H9 (cell line): ENCODE measurements around the gene C9orf43. TPM values are rescaled to one million over a fixed set of nuclear protein-coding genes. Genes with fewer than 3 reads are reported as not detected.

Experiments
- DNase-seq: peaks from one replicate; pipeline ENCODE4 v3.0.0-alpha.2; 2017
- H2AFZ ChIP-seq: one replicate; pipeline ENCODE4 v1.6.1; 2013; ENCODE audit warnings: mild to moderate bottlenecking, low read length, control low read depth, moderate library complexity
- H2AK5ac ChIP-seq: 2 replicates; pipeline ENCODE4 v1.6.1; 2013; ENCODE audit warnings: low read length, control low read depth, mixed read lengths; ENCODE audit not compliant: insufficient read length
- H2BK120ac ChIP-seq: one replicate; pipeline ENCODE4 v1.6.1; 2013; ENCODE audit warnings: low read depth, mild to moderate bottlenecking, low read length, control low read depth, inconsistent platforms; ENCODE audit not compliant: poor library complexity, severe bottlenecking
- H2BK12ac ChIP-seq: 2 replicates; pipeline ENCODE4 v1.6.1; 2013; ENCODE audit warnings: low read length, control low read depth, mixed read lengths, low read depth; ENCODE audit not compliant: insufficient read length
- H2BK15ac ChIP-seq: 2 replicates; pipeline ENCODE4 v1.6.1; 2013; ENCODE audit warnings: low read depth, low read length, control low read depth
- H2BK20ac ChIP-seq: one replicate; pipeline ENCODE4 v1.6.1; 2013; ENCODE audit warnings: low read depth, mild to moderate bottlenecking, low read length, control low read depth, inconsistent platforms; ENCODE audit not compliant: poor library complexity, severe bottlenecking
- H2BK5ac ChIP-seq: 2 replicates; pipeline ENCODE4 v1.6.1; 2013; ENCODE audit warnings: low read length, control low read depth, mixed read lengths; ENCODE audit not compliant: insufficient read length
- H3K14ac ChIP-seq: 2 replicates; pipeline ENCODE4 v1.6.1; 2013; ENCODE audit warnings: low read length, control low read depth; ENCODE audit not compliant: insufficient read depth
- H3K18ac ChIP-seq: 2 replicates; pipeline ENCODE4 v1.6.1; 2013; ENCODE audit warnings: low read depth, mild to moderate bottlenecking, mixed read lengths, low read length, control low read depth; ENCODE audit not compliant: insufficient read length
- H3K23ac ChIP-seq: 2 replicates; pipeline ENCODE4 v1.6.1; 2013; ENCODE audit warnings: low read length, control low read depth, mixed read lengths, low read depth; ENCODE audit not compliant: insufficient read length
- H3K23me2 ChIP-seq: 2 replicates; pipeline ENCODE4 v1.6.1; 2013; ENCODE audit warnings: low read depth, mild to moderate bottlenecking, mixed read lengths, low read length, control low read depth; ENCODE audit not compliant: insufficient read length, poor library complexity, severe bottlenecking
- H3K27ac ChIP-seq: 2 replicates; pipeline ENCODE4 v1.5.1; 2013; ENCODE audit warnings: low read length, control low read depth, mixed read lengths, low read depth; ENCODE audit not compliant: insufficient read length
- H3K27me3 ChIP-seq: 2 replicates; pipeline ENCODE4 v1.6.1; 2013; ENCODE audit warnings: low read length, control low read depth, inconsistent platforms; ENCODE audit not compliant: insufficient read depth
- H3K4ac ChIP-seq: 2 replicates; pipeline ENCODE4 v1.6.1; 2013; ENCODE audit warnings: low read depth, mild to moderate bottlenecking, control low read depth, inconsistent platforms, low read length, moderate library complexity
- H3K4me1 ChIP-seq: 2 replicates; pipeline ENCODE4 v1.6.1; 2013; ENCODE audit warnings: low read length, control low read depth, inconsistent platforms; ENCODE audit not compliant: insufficient read depth
- H3K4me2 ChIP-seq: 2 replicates; pipeline ENCODE4 v1.6.1; 2013; ENCODE audit warnings: low read length, control low read depth, mixed read lengths; ENCODE audit not compliant: insufficient read length, insufficient read depth
- H3K56ac ChIP-seq: 2 replicates; pipeline ENCODE4 v1.6.1; 2013; ENCODE audit warnings: low read depth, mild to moderate bottlenecking, mixed read lengths, low read length, control low read depth; ENCODE audit not compliant: insufficient read length
- H3K79me1 ChIP-seq: 2 replicates; pipeline ENCODE4 v1.6.1; 2013; ENCODE audit warnings: low read depth, mild to moderate bottlenecking, moderate library complexity, low read length, control low read depth, inconsistent platforms; ENCODE audit not compliant: insufficient read depth, poor library complexity, severe bottlenecking
- H3K79me2 ChIP-seq: 2 replicates; pipeline ENCODE4 v1.6.1; 2013; ENCODE audit warnings: low read length, control low read depth, inconsistent platforms; ENCODE audit not compliant: insufficient read depth
- H3K9ac ChIP-seq: 2 replicates; pipeline ENCODE4 v1.6.1; 2013; ENCODE audit warnings: low read length, control low read depth, mixed read lengths; ENCODE audit not compliant: insufficient read length; ENCODE audit errors: extremely low read depth
- H3K9me3 ChIP-seq: one replicate; pipeline ENCODE4 v1.6.1; 2013; ENCODE audit warnings: low read depth, low read length, inconsistent platforms; ENCODE audit not compliant: control insufficient read depth
- H3T11ph ChIP-seq: one replicate; pipeline ENCODE4 v1.6.1; 2013; ENCODE audit warnings: mild to moderate bottlenecking, low read length, control low read depth, inconsistent platforms
- H4K20me1 ChIP-seq: one replicate; pipeline ENCODE4 v1.6.1; 2013; ENCODE audit not compliant: control insufficient read depth, insufficient read length, insufficient read depth
- H4K5ac ChIP-seq: 2 replicates; pipeline ENCODE4 v1.6.1; 2013; ENCODE audit warnings: low read depth, mild to moderate bottlenecking, mixed read lengths, low read length, control low read depth; ENCODE audit not compliant: insufficient read length
- H4K8ac ChIP-seq: replicated peaks from 2 replicates; pipeline ENCODE4 v1.6.1; 2013; ENCODE audit warnings: low read length, control low read depth, mixed read lengths, low read depth; ENCODE audit not compliant: insufficient read length
- H4K91ac ChIP-seq: 2 replicates; pipeline ENCODE4 v1.6.1; 2013; ENCODE audit warnings: low read depth, mild to moderate bottlenecking, moderate library complexity, mixed read lengths, low read length, control low read depth; ENCODE audit not compliant: insufficient read length
- H3K27ac Mint-ChIP-seq, 3 experiments: 2 replicates in 2 of 3; 3 replicates in 1 of 3; pipeline ENCODE4 v1.8.0; 2020 to 2021; ENCODE audit warnings: mixed read lengths in 3 of 3, mild to moderate bottlenecking in 1 of 3, moderate library complexity in 1 of 3
- H3K27me3 Mint-ChIP-seq: 2 replicates; pipeline ENCODE4 v1.8.0; 2021; ENCODE audit warnings: low read depth, mild to moderate bottlenecking, moderate library complexity, mixed read lengths
- H3K36me3 Mint-ChIP-seq, 3 experiments: 2 replicates in 2 of 3; 3 replicates in 1 of 3; pipeline ENCODE4 v1.8.0; 2020 to 2021; ENCODE audit warnings: low read depth in 3 of 3, mixed read lengths in 3 of 3; ENCODE audit not compliant: insufficient read depth in 1 of 3
- H3K4me1 Mint-ChIP-seq, 2 experiments: 2 replicates each; pipeline ENCODE4 v1.8.0; 2020; ENCODE audit warnings: mixed read lengths in 2 of 2
- H3K4me3 Mint-ChIP-seq, 2 experiments: 2 replicates in 1 of 2; 3 replicates in 1 of 2; pipeline ENCODE4 v1.8.0; 2020 to 2021; ENCODE audit warnings: mild to moderate bottlenecking in 2 of 2, mixed read lengths in 2 of 2, moderate library complexity in 1 of 2
- H3K9me3 Mint-ChIP-seq, 2 experiments: 2 replicates in 1 of 2; 3 replicates in 1 of 2; pipeline ENCODE4 v1.8.0; 2020; ENCODE audit warnings: mild to moderate bottlenecking in 2 of 2, mixed read lengths in 2 of 2, moderate library complexity in 1 of 2
- CTCF ChIP-seq: fragments of 200-600 bp; sonication (generic); conservative IDR thresholded peaks from 3 replicates; pipeline ENCODE4 v1.8.0; 2021; ENCODE audit warnings: antibody characterized with exemption, mild to moderate bottlenecking
- WGBS: extraction: QIAGEN DNeasy Blood & Tissue Kit; methylation state at CpG from one replicate; pipeline ENCODE4 v1.1.7; 2013; ENCODE audit warnings: missing lambda C conversion rate, low lambda C conversion rate, mixed read lengths; ENCODE audit not compliant: insufficient read length; ENCODE audit errors: extremely low coverage; 5-methylcytosine and 5-hydroxymethylcytosine counted together
- total RNA-seq: library from RNA; stranded (reverse); gene quantifications from 2 replicates; pipeline ENCODE4 v1.2.1, GENCODE V29; 2021

C9orf43 gene
- total RNA-seq, 1 experiment from 2014 or later: 0.57 TPM

DNA sequence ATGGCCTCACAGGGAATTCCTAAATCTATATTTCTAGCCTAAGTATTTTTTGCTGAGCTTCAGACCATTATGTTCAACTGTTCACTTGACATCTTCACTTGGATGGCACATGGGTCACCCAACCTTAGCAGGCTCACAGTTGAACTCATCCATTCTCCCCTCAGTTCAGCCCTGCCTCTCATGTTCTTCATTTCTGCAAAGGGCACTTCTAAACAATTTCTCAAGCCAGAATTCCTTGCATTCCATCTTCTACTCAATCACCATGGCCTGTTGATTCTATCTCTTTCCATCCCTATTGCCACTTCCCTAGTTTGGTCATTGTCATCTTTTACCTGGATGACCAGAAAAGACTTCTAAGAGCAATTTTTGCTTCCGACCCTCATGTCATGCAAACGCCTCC is 45.7 kb downstream of the C9orf43 start:
- Histone ChIP-seq H4K91ac (no peak overlapping the region), H2BK5ac (no peak overlapping the region), H3T11ph (no peak overlapping the region), H2BK12ac (no peak overlapping the region), H2BK20ac (no peak overlapping the region), H4K20me1 (no peaks in the 10 kb centered on the region), H3K4ac (no peak overlapping the region), H3K9me3 (no peaks in the 10 kb centered on the region), H3K27me3 (no peaks in the 10 kb centered on the region), H2AK5ac (no peak overlapping the region), H3K23me2 (no peaks in the 10 kb centered on the region), H4K8ac (no peak overlapping the region), H2BK15ac (no peak overlapping the region), H2BK120ac (no peak overlapping the region), H3K9ac (no peak overlapping the region), H3K79me1 (no peaks in the 10 kb centered on the region), H2AFZ (no peak overlapping the region), H3K23ac (no peak overlapping the region), H3K56ac (no peak overlapping the region), H3K14ac (no peak overlapping the region), H3K4me1 (no peaks in the 10 kb centered on the region; the same call in 1 of the 2 replicates), H3K27ac (no peak overlapping the region), H3K79me2 (no peaks in the 10 kb centered on the region), H3K18ac (no peak overlapping the region), H4K5ac (no peak overlapping the region), H3K4me2 (no peak overlapping the region)
- H3K27ac Mint-ChIP-seq: peak overlapping the region in 2 of 3 experiments; percentile 6 to 14; a peak in 2 of 7 replicates
- H3K4me3 Mint-ChIP-seq: no peak overlapping the region
- peaks cover 17 to 20% of the 10 kb centered on the region in 2 experiments for H3K4me1 Mint-ChIP-seq
- H3K36me3 Mint-ChIP-seq: no peaks in the 10 kb centered on the region
- no CpG with 5 or more reads among the region's 2 CpGs for WGBS
- DNase-seq: no peak
- no peaks in the 10 kb centered on the region for H3K9me3 Mint-ChIP-seq
- H3K27me3 Mint-ChIP-seq: no peaks in the 10 kb centered on the region
- TF ChIP-seq CTCF: no peak
